Measurements from ENCODE around the gene NAA80.
A peak's percentile ranks its signal among the peaks of the same experiment; 100 is the strongest.

The NAA80 gene

GRCh38 chr3:50325113-50325480 lies 25.9 kb upstream of the NAA80 start:
- peaks cover 46% of the 10 kb centered on the region for H3K4me1 Mint-ChIP-seq
- H3K36me3 Mint-ChIP-seq (ENCODE audit: insufficient read depth) = peaks cover 13% of the 10 kb centered on the region
- DNase-seq (ENCODE audit: low spot score in 2 of 2) (no peak), ATAC-seq (replicated peaks; ENCODE audit: extremely low read depth, poor library complexity, severe bottlenecking) (no peak)
- H3K27ac Mint-ChIP-seq (ENCODE audit: low read depth) = peak overlapping the region; percentile 29
- no peaks in the 10 kb centered on the region for H3K27me3 Mint-ChIP-seq
- H3K4me3 Mint-ChIP-seq = no peak overlapping the region
- no peaks in the 10 kb centered on the region for H3K9me3 Mint-ChIP-seq

DNA sequence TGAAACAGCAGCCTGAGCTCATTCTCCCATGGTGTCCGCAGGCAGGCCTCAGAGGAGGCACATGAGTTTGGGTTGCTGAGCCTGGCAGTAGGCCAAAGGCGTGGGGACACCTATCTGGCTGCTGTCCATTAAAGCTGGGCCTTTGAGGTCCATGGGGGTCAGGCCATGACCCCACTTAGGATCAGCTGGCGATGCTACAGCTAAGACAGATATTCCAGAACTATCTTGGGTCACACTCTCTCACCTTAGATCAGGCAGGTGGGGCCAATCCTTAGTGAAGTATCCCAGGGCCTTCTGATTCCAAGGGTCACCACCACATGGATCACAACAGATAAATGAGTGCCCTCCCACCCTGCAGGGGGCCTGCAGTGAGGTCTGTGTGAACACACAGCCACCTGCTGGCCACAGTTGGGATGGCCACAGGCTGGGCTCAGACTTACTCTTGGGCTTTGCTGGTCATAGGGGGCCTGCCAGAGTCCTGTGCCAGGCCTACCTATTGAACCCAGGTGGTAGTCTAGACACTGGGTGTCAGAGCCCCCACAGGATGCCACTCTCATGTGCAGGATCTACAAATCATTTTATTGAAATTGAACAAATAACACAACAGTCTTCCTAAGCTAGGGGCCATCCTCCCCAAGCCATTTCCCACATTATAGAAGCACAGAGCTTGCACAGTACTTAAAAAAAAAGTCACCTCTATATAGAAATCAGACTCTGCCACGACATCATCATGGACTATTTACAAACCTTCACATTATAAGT lies 25.3 kb upstream of the NAA80 start:
- no peak for ATAC-seq (replicated peaks; ENCODE audit: extremely low read depth, poor library complexity, severe bottlenecking)
- H3K27me3 Mint-ChIP-seq = no peaks in the 10 kb centered on the region
- peak overlapping the region; percentile 29 for H3K27ac Mint-ChIP-seq (ENCODE audit: low read depth)

GRCh38 chr3:50323614-50324199 lies 24.5 kb upstream of the NAA80 start:
- no peak overlapping the region for H3K27ac Mint-ChIP-seq (ENCODE audit: low read depth)

More for the DNA sequence above, 25.3 kb upstream of the NAA80 start:
- Mint-ChIP-seq H3K36me3 (ENCODE audit: insufficient read depth) (peaks cover 10% of the 10 kb centered on the region), H3K4me3 (no peak overlapping the region), H3K4me1 (peaks cover 50% of the 10 kb centered on the region), H3K9me3 (no peaks in the 10 kb centered on the region)
- DNase-seq (ENCODE audit: low spot score in 2 of 2) = peak in 1 of 2 donors; percentile 57

DNA sequence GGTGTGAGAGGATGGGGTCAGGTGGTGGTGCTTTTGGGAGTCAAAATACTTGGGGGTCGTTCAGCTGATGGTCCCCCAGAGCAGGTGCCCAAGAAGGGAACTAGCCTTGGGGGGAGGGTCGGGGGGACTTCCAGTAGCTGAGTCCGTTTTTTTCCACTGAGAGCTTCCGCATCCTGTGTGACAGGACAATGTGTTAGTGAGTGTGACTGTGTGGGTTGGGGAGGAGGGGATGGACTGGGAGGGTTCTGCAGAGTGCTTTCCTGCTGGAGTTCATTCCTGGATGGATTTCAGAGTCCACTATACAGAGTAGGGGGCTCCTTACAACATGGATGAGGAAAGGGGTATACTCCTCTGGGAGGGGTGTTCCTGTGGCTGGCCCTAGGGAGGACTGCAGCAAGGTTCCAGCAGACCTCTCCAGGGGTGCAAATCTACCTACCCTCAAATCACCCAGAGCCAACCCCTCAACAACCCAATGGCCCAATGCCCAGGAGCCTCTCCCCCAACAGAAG lies 23.9 kb upstream of the NAA80 start:
- Mint-ChIP-seq H3K27ac (ENCODE audit: low read depth) (no peak overlapping the region), H3K4me1 (peaks cover 57% of the 10 kb centered on the region), H3K27me3 (no peaks in the 10 kb centered on the region), H3K9me3 (no peaks in the 10 kb centered on the region), H3K4me3 (no peak overlapping the region), H3K36me3 (ENCODE audit: insufficient read depth) (peaks cover 5% of the 10 kb centered on the region)
- DNase-seq (ENCODE audit: low spot score in 2 of 2) (no peak), ATAC-seq (replicated peaks; ENCODE audit: extremely low read depth, poor library complexity, severe bottlenecking) (no peak)

More at GRCh38 chr3:50323614-50324199, 24.5 kb upstream of the NAA80 start:
- ATAC-seq (replicated peaks; ENCODE audit: extremely low read depth, poor library complexity, severe bottlenecking) (no peak), DNase-seq (ENCODE audit: low spot score in 2 of 2) (no peak)
- H3K4me3 Mint-ChIP-seq = no peak overlapping the region
- H3K36me3 Mint-ChIP-seq (ENCODE audit: insufficient read depth) = peaks cover 7% of the 10 kb centered on the region
- peaks cover 54% of the 10 kb centered on the region for H3K4me1 Mint-ChIP-seq
- no peaks in the 10 kb centered on the region for H3K9me3 Mint-ChIP-seq
- no peaks in the 10 kb centered on the region for H3K27me3 Mint-ChIP-seq

GRCh38 chr3:50322386-50323091 lies 23.3 kb upstream of the NAA80 start, which contains the start of gene HYAL2:
HYAL2 (minus strand) TSS chr3:50322745; CDS start chr3:50320489, 2,256 bp downstream.
- no peaks in the 10 kb centered on the region for H3K27me3 Mint-ChIP-seq
- DNase-seq (ENCODE audit: low spot score in 2 of 2) (no peak), ATAC-seq (replicated peaks; ENCODE audit: extremely low read depth, poor library complexity, severe bottlenecking) (no peak)
- H3K9me3 Mint-ChIP-seq = no peaks in the 10 kb centered on the region
- peak within 1 kb of the TSS; percentile 85 for H3K4me3 Mint-ChIP-seq
- peaks cover 55% of the 10 kb centered on the region for H3K4me1 Mint-ChIP-seq
- peaks cover 3% of the 10 kb centered on the region for H3K36me3 Mint-ChIP-seq (ENCODE audit: insufficient read depth)
- peak within 1 kb of the TSS; percentile 83 for H3K27ac Mint-ChIP-seq (ENCODE audit: low read depth)

DNA sequence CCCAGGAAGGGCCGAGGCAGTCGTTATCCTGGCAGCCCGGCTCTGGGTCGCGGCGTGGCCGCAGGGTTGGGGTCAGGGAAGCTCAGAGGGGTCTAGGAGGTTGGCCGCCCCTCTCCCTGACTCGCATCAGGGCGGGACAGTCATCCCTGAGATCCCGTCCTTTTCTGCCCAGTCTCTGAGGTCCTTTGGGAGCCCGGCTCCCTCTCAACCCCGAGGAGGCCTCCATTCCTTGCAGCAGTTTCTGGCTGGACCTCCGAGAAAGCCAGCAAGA lies 22.8 kb upstream of the NAA80 start:
- DNase-seq (ENCODE audit: low spot score in 2 of 2) (no peak), ATAC-seq (replicated peaks; ENCODE audit: extremely low read depth, poor library complexity, severe bottlenecking) (no peak)
- H3K4me1 Mint-ChIP-seq = peaks cover 52% of the 10 kb centered on the region
- H3K27me3 Mint-ChIP-seq = no peaks in the 10 kb centered on the region
- H3K27ac Mint-ChIP-seq (ENCODE audit: low read depth) = peak overlapping the region; percentile 83
- H3K36me3 Mint-ChIP-seq (ENCODE audit: insufficient read depth) = peaks cover 3% of the 10 kb centered on the region
- no peaks in the 10 kb centered on the region for H3K9me3 Mint-ChIP-seq
- peak overlapping the region; percentile 85 for H3K4me3 Mint-ChIP-seq

DNA sequence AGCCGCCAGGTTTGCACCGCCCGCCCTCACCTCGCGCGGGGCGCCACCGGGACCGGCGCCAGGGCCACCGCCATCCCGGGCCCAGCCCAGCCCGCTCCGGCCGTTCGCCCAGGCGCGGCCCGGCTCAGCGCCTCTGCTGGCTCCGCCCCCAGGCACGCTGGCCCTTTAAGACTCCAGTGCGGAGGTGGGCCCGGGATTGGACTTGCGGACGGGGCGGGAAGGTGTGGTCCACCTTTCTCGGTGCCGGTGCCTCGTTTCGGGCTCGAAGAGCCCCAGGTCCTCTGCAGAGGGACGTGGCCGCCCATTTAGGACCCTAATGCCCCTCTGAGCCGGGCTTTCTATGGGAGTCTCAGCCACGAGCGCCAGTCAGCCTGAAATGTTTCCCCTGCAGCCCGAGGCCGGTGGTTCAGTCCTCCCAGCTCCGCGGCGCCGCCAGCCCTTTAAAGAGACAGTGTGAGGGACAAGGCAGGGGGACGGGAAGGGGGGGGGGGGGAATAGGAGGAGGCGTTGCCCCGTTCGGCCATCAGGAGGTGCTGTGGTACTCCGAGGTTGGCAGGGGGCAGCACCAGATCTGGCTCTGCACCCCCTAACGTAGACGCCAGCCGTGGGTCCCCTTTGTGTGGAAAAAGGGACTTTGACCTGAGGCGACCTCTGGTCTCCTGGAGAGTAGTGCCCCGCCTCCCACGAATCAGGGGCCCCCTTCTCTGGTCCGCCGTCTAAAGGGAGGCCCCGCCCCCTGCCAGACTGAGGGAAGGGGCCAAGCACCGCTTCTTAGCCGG lies 22.3 kb upstream of the NAA80 start:
- ATAC-seq (replicated peaks; ENCODE audit: extremely low read depth, poor library complexity, severe bottlenecking) (peak; percentile 63), DNase-seq (ENCODE audit: low spot score in 2 of 2) (peak; percentile 66)
- H3K4me3 Mint-ChIP-seq = peak overlapping the region; percentile 85
- peak overlapping the region; percentile 83 for H3K27ac Mint-ChIP-seq (ENCODE audit: low read depth)
- H3K9me3 Mint-ChIP-seq = no peaks in the 10 kb centered on the region
- no peaks in the 10 kb centered on the region for H3K27me3 Mint-ChIP-seq
- peaks cover 3% of the 10 kb centered on the region for H3K36me3 Mint-ChIP-seq (ENCODE audit: insufficient read depth)
- peaks cover 52% of the 10 kb centered on the region for H3K4me1 Mint-ChIP-seq

GRCh38 chr3:50320853-50321335 lies 21.7 kb upstream of the NAA80 start:
- Mint-ChIP-seq H3K27ac (ENCODE audit: low read depth) (peak overlapping the region; percentile 83), H3K36me3 (ENCODE audit: insufficient read depth) (peaks cover 5% of the 10 kb centered on the region), H3K9me3 (no peaks in the 10 kb centered on the region), H3K27me3 (no peaks in the 10 kb centered on the region), H3K4me1 (peaks cover 52% of the 10 kb centered on the region), H3K4me3 (peak overlapping the region; percentile 85)
- ATAC-seq (replicated peaks; ENCODE audit: extremely low read depth, poor library complexity, severe bottlenecking) (peak; percentile 18), DNase-seq (ENCODE audit: low spot score in 2 of 2) (no peak)

- H3K9me3 Mint-ChIP-seq = no peaks in the 10 kb centered on the region
- DNase-seq (ENCODE audit: low spot score in 2 of 2) (no peak), ATAC-seq (replicated peaks; ENCODE audit: extremely low read depth, poor library complexity, severe bottlenecking) (no peak)
- peak overlapping the region; percentile 85 for H3K4me3 Mint-ChIP-seq
- H3K27me3 Mint-ChIP-seq = no peaks in the 10 kb centered on the region
- peaks cover 5% of the 10 kb centered on the region for H3K36me3 Mint-ChIP-seq (ENCODE audit: insufficient read depth)
- peak overlapping the region; percentile 83 for H3K27ac Mint-ChIP-seq (ENCODE audit: low read depth)
- peaks cover 56% of the 10 kb centered on the region for H3K4me1 Mint-ChIP-seq
These were observed 20.9 kb upstream of the NAA80 start for GRCh38 chr3:50319894-50320625.

- Mint-ChIP-seq H3K4me1 (peaks cover 50% of the 10 kb centered on the region), H3K9me3 (no peaks in the 10 kb centered on the region), H3K36me3 (ENCODE audit: insufficient read depth) (peaks cover 3% of the 10 kb centered on the region), H3K27ac (ENCODE audit: low read depth) (no peak overlapping the region), H3K27me3 (no peaks in the 10 kb centered on the region), H3K4me3 (peak overlapping the region; percentile 50)
- ATAC-seq (replicated peaks; ENCODE audit: extremely low read depth, poor library complexity, severe bottlenecking) (no peak), DNase-seq (ENCODE audit: low spot score in 2 of 2) (no peak)
These were observed 20.1 kb upstream of the NAA80 start for GRCh38 chr3:50319181-50319893.

DNA sequence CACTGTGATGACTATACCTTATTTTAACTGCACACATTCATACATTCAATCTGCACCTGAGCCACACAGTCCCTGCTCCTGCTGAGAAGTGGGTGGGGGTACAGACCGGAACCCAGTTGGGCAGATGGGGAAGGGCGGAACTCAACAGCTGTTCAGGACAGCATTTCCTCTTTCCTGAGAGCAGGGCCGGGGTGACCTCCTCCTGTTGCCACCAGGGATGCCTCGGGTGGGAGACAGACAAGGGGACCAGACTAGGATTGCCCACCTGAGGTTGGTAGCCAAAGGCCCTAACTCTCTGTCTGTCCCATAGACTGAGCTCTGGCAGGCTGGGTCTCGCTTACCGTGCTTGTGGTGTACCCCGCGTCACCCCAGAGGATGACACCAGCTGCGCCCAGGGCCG lies 19.4 kb upstream of the NAA80 start:
- no peaks in the 10 kb centered on the region for H3K27me3 Mint-ChIP-seq
- no peak overlapping the region for H3K27ac Mint-ChIP-seq (ENCODE audit: low read depth)
- no peak for DNase-seq (ENCODE audit: low spot score in 2 of 2)
- peaks cover 3% of the 10 kb centered on the region for H3K36me3 Mint-ChIP-seq (ENCODE audit: insufficient read depth)
- peak overlapping the region; percentile 20 for H3K4me3 Mint-ChIP-seq
- peaks cover 45% of the 10 kb centered on the region for H3K4me1 Mint-ChIP-seq
- H3K9me3 Mint-ChIP-seq = no peaks in the 10 kb centered on the region
- ATAC-seq (replicated peaks; ENCODE audit: extremely low read depth, poor library complexity, severe bottlenecking) = no peak
